ENCODE results near the gene CAV1. TPM values are rescaled to one million over a fixed set of nuclear protein-coding genes. Genes with fewer than 3 reads are reported as not detected.

CAV1 gene
- total and polyA plus RNA-seq, 2 of the 13 experiments (the other 11 are each of a cell fraction or from before 2014, with no cell fraction given) = 0.40 TPM; not detected in 1

DNA sequence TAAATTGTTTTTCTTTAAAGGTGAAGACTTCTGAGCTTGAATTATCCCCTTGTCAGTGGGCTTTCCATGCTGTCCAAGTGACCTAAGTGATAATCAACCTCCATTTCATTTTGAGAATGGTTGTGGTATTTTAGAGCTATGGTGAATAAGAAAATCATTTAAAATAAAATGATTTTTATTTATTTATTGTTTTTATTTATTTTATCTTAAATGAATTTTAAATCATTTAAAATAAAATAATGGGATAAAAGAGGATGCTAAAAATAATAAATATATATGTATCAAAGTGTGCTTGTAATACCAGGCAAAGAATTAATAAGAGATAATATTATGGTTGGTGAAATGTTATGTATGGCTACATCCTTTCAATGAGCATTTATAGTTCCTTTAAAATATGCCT, 24.5 kb downstream of the CAV1 start (continued):
- TF ChIP-seq, protein P1, sequence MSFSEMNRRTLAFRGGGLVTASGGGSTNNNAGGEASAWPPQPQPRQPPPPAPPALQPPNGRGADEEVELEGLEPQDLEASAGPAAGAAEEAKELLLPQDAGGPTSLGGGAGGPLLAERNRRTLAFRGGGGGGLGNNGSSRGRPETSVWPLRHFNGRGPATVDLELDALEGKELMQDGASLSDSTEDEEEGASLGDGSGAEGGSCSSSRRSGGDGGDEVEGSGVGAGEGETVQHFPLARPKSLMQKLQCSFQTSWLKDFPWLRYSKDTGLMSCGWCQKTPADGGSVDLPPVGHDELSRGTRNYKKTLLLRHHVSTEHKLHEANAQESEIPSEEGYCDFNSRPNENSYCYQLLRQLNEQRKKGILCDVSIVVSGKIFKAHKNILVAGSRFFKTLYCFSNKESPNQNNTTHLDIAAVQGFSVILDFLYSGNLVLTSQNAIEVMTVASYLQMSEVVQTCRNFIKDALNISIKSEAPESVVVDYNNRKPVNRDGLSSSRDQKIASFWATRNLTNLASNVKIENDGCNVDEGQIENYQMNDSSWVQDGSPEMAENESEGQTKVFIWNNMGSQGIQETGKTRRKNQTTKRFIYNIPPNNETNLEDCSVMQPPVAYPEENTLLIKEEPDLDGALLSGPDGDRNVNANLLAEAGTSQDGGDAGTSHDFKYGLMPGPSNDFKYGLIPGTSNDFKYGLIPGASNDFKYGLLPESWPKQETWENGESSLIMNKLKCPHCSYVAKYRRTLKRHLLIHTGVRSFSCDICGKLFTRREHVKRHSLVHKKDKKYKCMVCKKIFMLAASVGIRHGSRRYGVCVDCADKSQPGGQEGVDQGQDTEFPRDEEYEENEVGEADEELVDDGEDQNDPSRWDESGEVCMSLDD (CRISPR knock-in tag; IDR thresholded peaks at IDR 0.05; ENCODE audit: borderline replicate concordance) = no peak
- TF ChIP-seq SMAD3 (CRISPR knock-in tag; IDR thresholded peaks at IDR 0.05) (no peak), KDM2A (CRISPR knock-in tag; IDR thresholded peaks at IDR 0.05; ENCODE audit: borderline replicate concordance, low read depth) (no peak)

DNA sequence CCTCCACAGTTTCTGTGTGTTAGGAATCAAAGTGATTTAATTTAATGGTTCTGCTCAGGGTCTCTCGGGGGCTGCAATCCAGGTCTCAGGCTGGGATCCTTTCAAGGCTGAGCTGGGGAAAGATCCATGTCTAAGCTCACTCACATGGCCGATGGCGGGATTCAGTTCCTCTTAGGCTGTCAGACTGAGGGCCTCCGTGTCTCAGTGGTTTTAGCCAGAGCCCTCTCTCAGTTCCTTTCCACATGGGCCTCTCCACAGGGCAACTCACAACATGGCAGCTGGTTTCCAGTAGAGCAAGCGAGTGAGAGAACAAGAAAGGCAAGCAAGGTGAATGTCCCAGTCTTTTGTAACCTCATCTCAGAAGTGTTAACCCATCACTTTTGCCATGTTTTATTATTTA, 26.9 kb downstream of the CAV1 start:
- FAIRE-seq (no peak), ATAC-seq (no peak), DNase-seq (ENCODE audit: low spot score) (no peak)
- ChIA-PET CTCF (ENCODE audit: low intra/inter-chr PET ratio, low total read pairs) (no interaction called here), POLR2A (no interaction called here)
- intact Hi-C loops (cut with micrococcal nuclease; ENCODE audit: unreplicated experiment) = no loop called here
- Histone ChIP-seq H3K9me3 (ENCODE audit: low read length) (no peaks in the 10 kb centered on the region), H2AFZ (ENCODE audit: low read length) (no peak overlapping the region), H3K36me3 (replicated peaks in 1 of 2; ENCODE audit: control insufficient read depth in 1 of 2, insufficient read depth in 2 of 2, low read length in 2 of 2) (no peaks in the 10 kb centered on the region), H3K4me1 (ENCODE audit: insufficient read depth, low read length) (no peaks in the 10 kb centered on the region), H3K4me3 (replicated peaks in 1 of 3; ENCODE audit: insufficient read depth in 1 of 3, low read depth in 2 of 3, low read length in 3 of 3) (no peak overlapping the region), H3K4me2 (ENCODE audit: low read depth, low read length) (no peak overlapping the region), H3K27ac (ENCODE audit: extremely low read length, insufficient read depth, low read length) (no peak overlapping the region), H3K9ac (ENCODE audit: insufficient read depth, low read depth, low read length) (no peak overlapping the region), H3K27me3 (ENCODE audit: control insufficient read depth in 1 of 2, insufficient read depth in 2 of 2, low read length in 2 of 2) (no peaks in the 10 kb centered on the region), H4K20me1 (ENCODE audit: insufficient read depth, low read length) (no peaks in the 10 kb centered on the region), H3K79me2 (ENCODE audit: insufficient read depth, low read length) (no peaks in the 10 kb centered on the region)
- WGBS (ENCODE audit: low lambda C conversion rate) = 46% methylated on average over 5 of the region's 5 CpGs
- no TSS peak for BruUV-seq (replicated peaks)
- in situ Hi-C loops (cut with HindIII; ENCODE audit: extremely low pct_ligation_motif_present, low pct_unique_long_range_greater_than_20kb) = no loop called here
- TF ChIP-seq FOXK2 (IDR thresholded peaks at IDR 0.05) (no peak), FLYWCH1 (CRISPR knock-in tag; IDR thresholded peaks at IDR 0.05) (no peak), NFRKB (IDR thresholded peaks at IDR 0.05) (no peak), SSRP1 (CRISPR knock-in tag; IDR thresholded peaks at IDR 0.05) (no peak), SATB2 (CRISPR knock-in tag; IDR thresholded peaks at IDR 0.05) (no peak), FOXA1 (IDR thresholded peaks at IDR 0.05) (no peak), FOXA1 (CRISPR knock-in tag; IDR thresholded peaks at IDR 0.05) (no peak), HDAC6 (IDR thresholded peaks at IDR 0.05; ENCODE audit: low read depth, low read length) (no peak), RBFOX2 (IDR thresholded peaks at IDR 0.05; ENCODE audit: low read depth, low read length) (no peak), NONO (IDR thresholded peaks at IDR 0.05) (no peak), NONO (CRISPR knock-in tag; conservative IDR thresholded peaks at IDR 0.05) (no peak), ZNF333 (CRISPR knock-in tag; IDR thresholded peaks at IDR 0.05; ENCODE audit: borderline replicate concordance) (no peak)
- TF ChIP-seq, protein P2, sequence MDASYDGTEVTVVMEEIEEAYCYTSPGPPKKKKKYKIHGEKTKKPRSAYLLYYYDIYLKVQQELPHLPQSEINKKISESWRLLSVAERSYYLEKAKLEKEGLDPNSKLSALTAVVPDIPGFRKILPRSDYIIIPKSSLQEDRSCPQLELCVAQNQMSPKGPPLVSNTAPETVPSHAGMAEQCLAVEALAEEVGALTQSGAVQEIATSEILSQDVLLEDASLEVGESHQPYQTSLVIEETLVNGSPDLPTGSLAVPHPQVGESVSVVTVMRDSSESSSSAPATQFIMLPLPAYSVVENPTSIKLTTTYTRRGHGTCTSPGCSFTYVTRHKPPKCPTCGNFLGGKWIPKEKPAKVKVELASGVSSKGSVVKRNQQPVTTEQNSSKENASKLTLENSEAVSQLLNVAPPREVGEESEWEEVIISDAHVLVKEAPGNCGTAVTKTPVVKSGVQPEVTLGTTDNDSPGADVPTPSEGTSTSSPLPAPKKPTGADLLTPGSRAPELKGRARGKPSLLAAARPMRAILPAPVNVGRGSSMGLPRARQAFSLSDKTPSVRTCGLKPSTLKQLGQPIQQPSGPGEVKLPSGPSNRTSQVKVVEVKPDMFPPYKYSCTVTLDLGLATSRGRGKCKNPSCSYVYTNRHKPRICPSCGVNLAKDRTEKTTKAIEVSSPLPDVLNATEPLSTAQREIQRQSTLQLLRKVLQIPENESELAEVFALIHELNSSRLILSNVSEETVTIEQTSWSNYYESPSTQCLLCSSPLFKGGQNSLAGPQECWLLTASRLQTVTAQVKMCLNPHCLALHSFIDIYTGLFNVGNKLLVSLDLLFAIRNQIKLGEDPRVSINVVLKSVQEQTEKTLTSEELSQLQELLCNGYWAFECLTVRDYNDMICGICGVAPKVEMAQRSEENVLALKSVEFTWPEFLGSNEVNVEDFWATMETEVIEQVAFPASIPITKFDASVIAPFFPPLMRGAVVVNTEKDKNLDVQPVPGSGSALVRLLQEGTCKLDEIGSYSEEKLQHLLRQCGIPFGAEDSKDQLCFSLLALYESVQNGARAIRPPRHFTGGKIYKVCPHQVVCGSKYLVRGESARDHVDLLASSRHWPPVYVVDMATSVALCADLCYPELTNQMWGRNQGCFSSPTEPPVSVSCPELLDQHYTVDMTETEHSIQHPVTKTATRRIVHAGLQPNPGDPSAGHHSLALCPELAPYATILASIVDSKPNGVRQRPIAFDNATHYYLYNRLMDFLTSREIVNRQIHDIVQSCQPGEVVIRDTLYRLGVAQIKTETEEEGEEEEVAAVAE (CRISPR knock-in tag; IDR thresholded peaks at IDR 0.05; ENCODE audit: borderline replicate concordance) = no peak

All from HepG2 (cell line).